Stomach (tissue), 4 donors: ENCODE measurements around the gene NVL.

Experiments used
- CTCF ChIP-seq, 7 experiments: fragments of 450-650 bp in 4 of 7; fragments of 200-600 bp in 3 of 7; sonication (generic) in 3 of 7; IDR thresholded peaks; one replicate each; pipeline ENCODE4 v1.5.1; 2016 to 2019; ENCODE audit warnings: antibody characterized with exemption in 7 of 7, control low read depth in 2 of 7, mild to moderate bottlenecking in 1 of 7
- POLR2A ChIP-seq, 4 donors: fragments of 450-650 bp; IDR thresholded peaks; one replicate each; pipeline ENCODE4 v1.6.1; 2016; ENCODE audit warnings: antibody characterized with exemption in 4 of 4, control low read depth in 2 of 4, mild to moderate bottlenecking in 1 of 4, moderate library complexity in 1 of 4

- no peak for TF ChIP-seq CTCF (IDR thresholded peaks at IDR 0.05)
- no peak for TF ChIP-seq POLR2A (IDR thresholded peaks at IDR 0.05)
Measured at GRCh38 chr1:224300346-224300745, 29.6 kb downstream of the NVL start.
